Ovary (tissue), 9 donors: ENCODE measurements around the gene FGF19. TPM values are rescaled to one million over a fixed set of nuclear protein-coding genes. Genes with fewer than 3 reads are reported as not detected.

ENCODE experiments used
- DNase-seq, 5 donors: peaks; one replicate each; pipeline ENCODE4 v3.0.0-alpha.2; 2019 to 2020
- H3K27ac ChIP-seq, 2 donors: fragments of 200-600 bp; one replicate each; pipeline versions ENCODE4 v1.5.1 to v1.8.0; 2019 to 2022
- H3K27me3 ChIP-seq: fragments of 200-600 bp; one replicate; pipeline ENCODE4 v1.8.0; 2022
- H3K36me3 ChIP-seq: fragments of 200-600 bp; sonication (generic); one replicate; pipeline ENCODE4 v1.5.1; 2019
- H3K4me1 ChIP-seq: one replicate; pipeline ENCODE4 v1.8.1; 2013; ENCODE audit warnings: mild to moderate bottlenecking, moderate library complexity; ENCODE audit not compliant: insufficient read depth
- H3K4me3 ChIP-seq: fragments of 200-600 bp; sonication (generic); one replicate; pipeline ENCODE4 v1.5.1; 2017
- H3K9me3 ChIP-seq, 2 donors: fragments of 200-600 bp in 1 of 2; sonication (generic) in 1 of 2; one replicate each; pipeline versions ENCODE4 v1.5.1 to v1.8.1; 2013 to 2019; ENCODE audit warnings: mild to moderate bottlenecking in 1 of 2, moderate library complexity in 1 of 2
- EP300 ChIP-seq: sonication (generic); formaldehyde crosslinking; IDR thresholded peaks from one replicate; pipeline ENCODE4 v1.6.1; 2017; ENCODE audit warnings: antibody characterized with exemption
- POLR2A ChIP-seq: fragments of 450-650 bp; IDR thresholded peaks from one replicate; pipeline ENCODE4 v1.6.1; 2017; ENCODE audit warnings: antibody characterized with exemption, mild to moderate bottlenecking, moderate library complexity
- WGBS, 3 donors: extraction: QIAGEN DNeasy Blood & Tissue Kit in 1 of 3; methylation state at CpG; one replicate each; pipeline versions ENCODE4 v1.1.5 to v1.1.7; 2013 to 2017; 5-methylcytosine and 5-hydroxymethylcytosine counted together
- intact Hi-C, 4 donors: fragments of 100-400 bp; cut with DNase I; formaldehyde crosslinking; loops; one replicate each; pipeline versions ENCODE4 v1.11.0 to v1.15.1; 2022 to 2023
- polyA plus RNA-seq, 2 donors: library from polyadenylated mRNA; stranded (reverse); fragments of 200-250 nt in 1 of 2; fragments of 350-450 nt in 1 of 2; fragmentation: Illumina TruSeq in 1 of 2; extraction: RNeasy Lipid Tissue Mini Kit (QIAGEN cat#74804) in 1 of 2; gene quantifications; one replicate each; pipeline ENCODE4 v1.2.3, GENCODE V29; 2013 to 2014
- total RNA-seq, 7 donors: library from RNA; depleted of rRNA in 2 of 7; stranded (reverse); fragments of >200 nt in 2 of 7; fragmentation: NEBNext Ultra II Directional in 3 of 7; extraction: Animal tissue kit (Norgen Biotek cat#: 25700) in 3 of 7; gene quantifications; one replicate each; pipeline versions ENCODE4 v1.1.0 to v1.2.4, GENCODE V29; 2016 to 2023
- TF ChIP-seq, protein P1 (sequence below), 3 donors: fragments of 450-650 bp in 2 of 3; fragments of 200-600 bp in 1 of 3; IDR thresholded peaks; one replicate each; pipeline versions ENCODE4 v1.5.1 to v1.8.0; 2016 to 2022; ENCODE audit warnings: antibody characterized with exemption in 3 of 3, mild to moderate bottlenecking in 1 of 3
- donor health status: DM: no; HTN: no; CAD: no; lungs with moderate emphysema.
- donor health status: DM: no; HTN: no; CAD: no.
- donor health status: Bipolar disorder and iron deficiency.
- donor health status: DM: yes; HTN: yes; CAD: no.
- donor health status: DM: no; HTN: no; CAD: no.
- donor health status: DM: yes; HTN: yes; CAD: no.

Gene FGF19
- total and polyA plus RNA-seq, 9 donors: 0.31 TPM; not detected in 8

DNA sequence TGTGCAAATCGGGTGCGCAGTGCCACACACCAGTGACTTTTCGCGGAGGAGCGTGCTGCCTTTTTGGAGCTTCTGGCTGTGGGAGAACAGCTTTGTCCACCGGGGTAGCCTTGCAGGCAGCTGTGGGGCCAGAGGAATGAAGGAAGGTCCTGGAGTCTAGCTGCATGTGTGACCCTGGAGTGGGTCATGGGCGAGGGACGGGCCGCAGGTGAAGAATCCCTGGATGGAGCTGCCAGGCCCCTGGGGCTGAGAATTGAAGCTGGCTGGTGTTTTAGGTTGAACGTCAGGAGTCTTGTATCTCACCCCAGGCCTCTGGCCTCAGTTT lies 54.3 kb downstream of the FGF19 start:
- intact Hi-C loops: loop anchor here in 1 of 4 donors (10.0 kb wide), 1 partner anchor 545 kb away; no protein-coding TSS in a partner anchor
- Histone ChIP-seq H3K27ac (no peak overlapping the region), H3K4me1 (no peaks in the 10 kb centered on the region), H3K4me3 (no peak overlapping the region), H3K27me3 (no peaks in the 10 kb centered on the region), H3K36me3 (no peaks in the 10 kb centered on the region), H3K9me3 (no peaks in the 10 kb centered on the region)
- no peak for DNase-seq
- TF ChIP-seq, protein P1, sequence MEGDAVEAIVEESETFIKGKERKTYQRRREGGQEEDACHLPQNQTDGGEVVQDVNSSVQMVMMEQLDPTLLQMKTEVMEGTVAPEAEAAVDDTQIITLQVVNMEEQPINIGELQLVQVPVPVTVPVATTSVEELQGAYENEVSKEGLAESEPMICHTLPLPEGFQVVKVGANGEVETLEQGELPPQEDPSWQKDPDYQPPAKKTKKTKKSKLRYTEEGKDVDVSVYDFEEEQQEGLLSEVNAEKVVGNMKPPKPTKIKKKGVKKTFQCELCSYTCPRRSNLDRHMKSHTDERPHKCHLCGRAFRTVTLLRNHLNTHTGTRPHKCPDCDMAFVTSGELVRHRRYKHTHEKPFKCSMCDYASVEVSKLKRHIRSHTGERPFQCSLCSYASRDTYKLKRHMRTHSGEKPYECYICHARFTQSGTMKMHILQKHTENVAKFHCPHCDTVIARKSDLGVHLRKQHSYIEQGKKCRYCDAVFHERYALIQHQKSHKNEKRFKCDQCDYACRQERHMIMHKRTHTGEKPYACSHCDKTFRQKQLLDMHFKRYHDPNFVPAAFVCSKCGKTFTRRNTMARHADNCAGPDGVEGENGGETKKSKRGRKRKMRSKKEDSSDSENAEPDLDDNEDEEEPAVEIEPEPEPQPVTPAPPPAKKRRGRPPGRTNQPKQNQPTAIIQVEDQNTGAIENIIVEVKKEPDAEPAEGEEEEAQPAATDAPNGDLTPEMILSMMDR (IDR thresholded peaks at IDR 0.05): no peak
- no peak for TF ChIP-seq EP300
- WGBS, 3 donors: 84 to 88% (median 85%) methylated on average over 10 of the region's 10 CpGs

- H3K27me3 ChIP-seq: no peaks in the 10 kb centered on the region
- no peak for DNase-seq
- TF ChIP-seq POLR2A (no peak), EP300 (no peak)
- TF ChIP-seq, protein P1 (IDR thresholded peaks at IDR 0.05): no peak
- H3K27ac ChIP-seq: no peak overlapping the region
- H3K4me1 ChIP-seq: no peaks in the 10 kb centered on the region
- no peak overlapping the region for H3K4me3 ChIP-seq
- no peaks in the 10 kb centered on the region for H3K36me3 ChIP-seq
- intact Hi-C loops: loop anchor here in 1 of 4 donors (10.0 kb wide), 1 partner anchor 544 kb away; no protein-coding TSS in a partner anchor
- H3K9me3 ChIP-seq: no peaks in the 10 kb centered on the region
- 85 to 88% (median 87%) methylated on average over 31 to 37 of the region's 37 CpGs for WGBS, 3 donors
Measured at GRCh38 chr11:69648679-69649575, 54.9 kb downstream of the FGF19 start.

Other genes starting within 250 kb of the FGF19 start
- not detected for gene LINC01488, start 222.4 kb downstream of the FGF19 start, total RNA-seq
- not detected for gene LINC01488, start 222.4 kb downstream of the FGF19 start, polyA plus RNA-seq
- 10 to 100 TPM in 5 of 7 donors, 1 to 10 TPM in 2; 6.0 to 58.9 (median 19.2) TPM for gene CCND1, start 62.9 kb downstream of the FGF19 start, total RNA-seq
- gene CCND1, start 62.9 kb downstream of the FGF19 start, polyA plus RNA-seq: 10 to 100 TPM in 1 of 2 donors, 1 to 10 TPM in 1; 3.4 to 19.3 TPM
- 10 to 100 TPM; 13.4 to 29.9 (median 22.7) TPM for gene LTO1, start 28.7 kb downstream of the FGF19 start, total RNA-seq
- gene LTO1, start 28.7 kb downstream of the FGF19 start, polyA plus RNA-seq: 10 to 100 TPM; 15.5 to 15.9 TPM
- gene FGF4, start 71.3 kb upstream of the FGF19 start, total RNA-seq: not detected
- not detected for gene FGF4, start 71.3 kb upstream of the FGF19 start, polyA plus RNA-seq
- not detected for gene FGF3, start 115.4 kb upstream of the FGF19 start, total RNA-seq
- not detected for gene FGF3, start 115.4 kb upstream of the FGF19 start, polyA plus RNA-seq